Measurements from ENCODE around the gene KSR1.
"Not testable (repeated sequence)": the region's sequence is repeated elsewhere in the genome, so short reads cannot be mapped to it uniquely, and the experiment has no call there.

KSR1 gene

DNA sequence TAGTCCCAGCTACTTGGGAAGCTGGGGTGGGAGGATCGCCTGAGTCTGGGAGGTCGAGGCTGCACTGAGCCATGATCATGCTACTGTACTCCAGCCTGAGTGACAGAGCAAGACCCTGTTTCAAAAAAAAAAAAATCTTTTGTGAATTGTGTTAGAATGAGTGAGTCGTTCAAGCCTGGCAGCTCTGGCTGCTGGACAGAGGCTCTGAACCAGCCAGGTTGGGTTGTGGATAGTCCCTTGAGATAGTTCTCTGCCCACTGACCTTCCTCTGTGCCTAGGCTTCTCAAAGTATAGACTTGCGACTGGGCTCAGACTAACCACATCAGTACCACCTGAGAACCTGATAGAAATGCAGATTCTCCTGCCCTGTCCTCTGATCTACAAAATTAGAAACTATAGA lies 2.2 kb upstream of the KSR1 start:
- no peak for DNase-seq (ENCODE audit: low spot score)

DNA sequence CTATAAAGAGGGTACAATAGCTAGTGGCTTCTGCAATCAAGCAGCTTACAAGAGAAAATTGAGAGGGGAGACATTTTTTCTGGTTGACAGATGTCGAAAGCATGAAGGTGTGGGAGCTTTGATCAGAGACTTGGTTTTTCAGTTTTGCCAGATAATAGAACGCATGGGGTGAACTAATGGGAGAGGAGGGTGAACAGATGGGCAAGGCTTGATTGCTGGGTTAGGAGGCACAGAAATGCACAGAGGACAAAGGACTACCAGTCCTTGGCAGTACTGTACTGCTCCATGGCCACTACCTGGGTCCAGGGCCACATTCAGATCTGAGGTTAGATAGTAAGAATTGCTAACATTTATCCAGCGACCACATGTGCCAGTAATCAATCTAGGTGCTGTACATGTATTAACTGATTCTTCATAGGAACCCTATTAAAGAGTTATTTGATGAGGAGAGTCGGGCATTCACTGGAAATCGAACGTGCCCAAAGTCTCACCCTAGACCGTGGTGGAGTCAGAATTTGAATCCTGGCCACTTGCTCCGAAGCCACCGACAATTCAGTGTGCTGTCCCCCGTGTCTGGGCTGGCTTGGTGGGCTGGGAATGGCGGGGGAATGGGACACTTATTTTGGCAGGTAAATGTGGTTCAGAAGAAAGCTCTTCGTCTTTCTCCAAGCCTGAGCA lies 873 bp upstream of the KSR1 start:
- no peak for DNase-seq (ENCODE audit: low spot score)

DNA sequence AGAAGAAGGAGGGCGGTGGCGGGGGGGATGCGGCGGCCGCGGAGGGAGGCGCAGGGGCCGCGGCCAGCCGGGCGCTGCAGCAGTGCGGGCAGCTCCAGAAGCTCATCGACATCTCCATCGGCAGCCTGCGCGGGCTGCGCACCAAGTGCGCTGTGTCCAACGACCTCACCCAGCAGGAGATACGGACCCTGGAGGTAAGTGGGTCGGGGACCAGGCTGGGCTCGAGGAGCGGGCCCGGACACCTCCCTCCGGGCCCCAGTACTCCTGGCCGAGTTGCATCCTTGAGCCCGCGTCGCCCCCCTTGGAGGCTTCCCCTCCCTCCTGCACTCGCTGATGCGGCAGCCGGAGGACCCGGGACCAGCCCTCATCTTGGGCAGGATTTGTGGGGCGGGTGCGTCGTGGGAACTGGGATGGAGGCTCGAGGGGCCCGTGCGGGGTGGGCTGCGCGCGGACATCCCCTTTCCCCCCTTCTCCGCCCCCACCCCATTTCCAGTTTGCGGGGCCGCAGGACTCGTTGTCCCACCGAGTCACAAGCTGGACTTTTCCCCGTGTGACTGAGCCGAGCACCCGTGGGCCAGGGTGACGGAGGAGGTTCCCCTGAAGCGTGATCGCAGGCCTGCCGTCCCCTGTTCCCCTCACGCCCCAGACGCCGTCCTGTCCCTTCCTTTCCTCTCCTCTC lies 572 bp downstream of the KSR1 start:
- DNase-seq (ENCODE audit: low spot score), result no peak

DNA sequence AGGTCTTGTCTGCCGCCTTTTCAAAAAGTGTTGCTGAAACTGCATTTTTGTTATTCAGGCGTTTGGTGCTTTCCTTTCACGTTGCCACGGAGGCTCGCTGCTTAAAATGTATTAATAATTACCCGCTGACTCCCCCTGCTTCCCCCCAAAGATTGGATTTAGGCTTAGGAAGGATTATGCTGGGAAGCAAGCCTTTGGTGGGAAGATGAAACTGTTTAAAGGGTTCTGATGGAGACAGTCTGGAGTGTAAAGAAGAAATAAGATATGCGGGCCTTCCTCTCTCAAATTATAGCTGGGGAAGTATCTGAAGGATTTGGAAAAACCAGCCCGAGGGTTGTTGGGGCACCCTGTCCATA lies 1.1 kb downstream of the KSR1 start:
- no peak for DNase-seq (ENCODE audit: low spot score)

DNA sequence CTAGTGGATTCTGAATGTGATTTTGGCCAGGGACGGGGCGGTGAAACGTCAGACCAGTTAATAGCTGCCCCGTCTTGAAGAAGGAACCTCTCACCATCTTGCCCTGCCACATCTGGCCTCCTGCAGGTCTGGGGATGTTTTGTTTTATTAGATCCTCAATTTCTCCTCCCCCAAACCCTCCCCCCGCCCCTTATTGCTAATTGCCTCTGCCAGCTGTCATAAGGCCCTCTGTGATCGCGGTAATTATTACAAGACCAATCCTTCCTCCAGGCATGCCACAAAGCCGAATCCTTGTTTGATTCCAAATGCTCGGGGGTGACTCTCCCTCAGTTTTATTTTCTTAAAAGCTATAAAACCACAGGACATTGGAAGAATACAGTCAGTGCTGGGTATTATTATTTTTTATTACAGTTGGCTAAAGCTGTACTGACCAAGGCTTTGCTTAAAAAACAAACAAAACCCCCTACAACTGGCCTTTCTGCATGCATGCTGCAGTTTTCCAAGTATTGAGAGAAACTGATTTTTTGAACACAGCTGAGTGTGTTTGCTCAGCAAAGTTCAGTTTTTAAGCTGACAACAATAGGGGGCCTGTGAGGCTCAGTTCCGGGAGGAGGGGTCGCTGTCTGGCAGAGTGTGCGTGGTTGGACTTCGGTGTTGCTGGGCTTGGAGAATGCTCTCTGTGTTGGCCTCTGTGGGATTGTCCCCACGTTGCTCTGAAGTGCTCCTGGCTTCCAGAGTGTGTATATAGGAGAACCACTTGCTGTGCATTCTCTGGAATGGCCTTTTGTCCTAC lies 1.7 kb downstream of the KSR1 start:
- DNase-seq (ENCODE audit: low spot score), result no peak

GRCh38 chr17:27458524-27458908 lies 2.3 kb downstream of the KSR1 start:
- no peak for DNase-seq (ENCODE audit: low spot score)

GRCh38 chr17:27459433-27459832 lies 3.2 kb downstream of the KSR1 start:
- DNase-seq (ENCODE audit: low spot score), result no peak

- no peak for DNase-seq (ENCODE audit: low spot score)
These were observed 4.0 kb downstream of the KSR1 start for GRCh38 chr17:27460196-27460725.

GRCh38 chr17:27461192-27461859 lies 5.1 kb downstream of the KSR1 start:
- DNase-seq (ENCODE audit: low spot score), result no peak

GRCh38 chr17:27462149-27462548 lies 5.9 kb downstream of the KSR1 start:
- no peak for DNase-seq (ENCODE audit: low spot score)

DNA sequence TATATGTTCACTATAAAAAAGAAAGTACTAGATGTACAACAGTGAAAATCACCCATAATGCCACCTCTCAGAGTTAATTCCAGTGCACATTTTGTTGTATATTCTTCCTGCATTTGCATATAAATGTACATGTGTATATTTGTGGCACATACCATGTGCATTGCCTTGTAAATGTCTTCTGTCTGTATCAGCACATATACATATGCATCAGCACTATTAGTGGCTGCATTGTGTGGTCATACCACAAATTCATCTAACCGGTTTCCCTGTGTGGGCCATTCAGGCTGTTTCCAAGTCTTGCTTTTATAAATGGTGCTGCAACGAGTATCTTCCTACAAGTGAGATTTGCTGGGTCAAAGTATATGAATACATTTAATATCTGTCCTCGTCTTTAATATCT lies 6.5 kb downstream of the KSR1 start:
- DNase-seq (ENCODE audit: low spot score), result no peak

DNA sequence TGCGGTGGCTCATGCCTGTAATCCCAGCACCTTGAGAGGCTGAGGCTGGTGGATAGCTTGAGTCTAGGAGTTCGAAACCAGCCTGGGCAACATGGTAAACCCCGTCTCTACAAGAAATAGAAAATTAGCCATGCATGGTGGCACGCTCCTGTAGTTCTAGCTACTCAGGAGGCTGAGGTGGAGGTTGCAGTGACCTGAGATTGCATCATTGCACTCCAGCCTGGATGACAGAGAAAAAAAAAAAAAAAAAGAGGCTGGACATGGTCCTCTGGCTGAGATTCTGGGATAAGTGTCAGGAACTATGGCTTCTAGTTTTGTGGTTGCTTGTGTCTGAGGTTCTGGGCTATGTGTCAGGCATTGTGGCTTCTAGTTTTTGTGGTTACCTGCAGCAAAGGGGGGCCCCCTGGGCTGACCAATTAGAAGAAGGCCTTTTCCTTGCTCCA lies 7.0 kb downstream of the KSR1 start:
- no peak for DNase-seq (ENCODE audit: low spot score)

GRCh38 chr17:27464019-27464418 lies 7.8 kb downstream of the KSR1 start:
- not testable (repeated sequence) for DNase-seq (ENCODE audit: low spot score)

DNA sequence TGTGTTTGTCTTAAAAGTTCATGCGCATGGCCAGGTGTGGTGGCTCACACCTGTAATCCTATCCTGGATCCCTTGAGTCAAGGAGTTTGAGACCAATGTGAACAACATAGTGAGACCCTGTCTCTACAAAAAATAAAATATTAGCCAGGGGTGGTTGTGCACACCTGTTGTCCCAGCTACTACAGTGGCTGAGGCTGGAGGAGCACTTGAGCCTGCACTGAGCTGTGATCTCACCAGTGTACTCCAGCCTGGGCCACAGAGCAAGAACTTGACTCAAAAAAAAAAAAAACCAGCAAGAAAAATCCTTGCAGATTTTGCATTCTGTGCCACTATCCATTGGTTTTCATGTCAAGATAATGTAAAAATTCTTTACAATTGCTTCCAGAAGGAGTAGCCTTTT lies 8.2 kb downstream of the KSR1 start:
- no peak for DNase-seq (ENCODE audit: low spot score)

- not testable (repeated sequence) for DNase-seq (ENCODE audit: low spot score)
These were observed 9.6 kb downstream of the KSR1 start for GRCh38 chr17:27465875-27466274.

DNA sequence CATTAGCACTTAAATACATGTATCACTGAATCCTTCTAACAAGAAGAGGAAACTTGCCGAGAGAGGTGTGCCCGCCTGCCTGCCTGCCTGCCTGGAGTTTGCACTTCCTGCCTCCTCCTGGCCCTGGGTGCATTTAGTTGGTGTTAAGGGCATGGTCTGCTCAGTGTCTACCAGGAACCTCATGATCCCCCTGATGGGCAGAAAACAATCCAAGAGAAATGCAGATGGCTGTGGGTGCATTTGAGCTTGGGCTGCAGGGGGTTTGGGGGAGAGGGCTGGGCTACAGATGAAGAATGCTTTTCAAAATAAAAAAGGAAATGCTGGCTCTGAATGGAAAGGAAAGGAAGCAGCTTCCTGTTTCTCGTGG lies 10.1 kb downstream of the KSR1 start:
- DNase-seq (ENCODE audit: low spot score), result no peak

- no peak for DNase-seq (ENCODE audit: low spot score)
These were observed 10.6 kb downstream of the KSR1 start for GRCh38 chr17:27466743-27467375.

GRCh38 chr17:27469256-27469655 lies 13.0 kb downstream of the KSR1 start:
- no peak for DNase-seq (ENCODE audit: low spot score)

- DNase-seq (ENCODE audit: low spot score), result no peak
These were observed 15.3 kb downstream of the KSR1 start for GRCh38 chr17:27471321-27472269.

GRCh38 chr17:27473190-27473747 lies 17.0 kb downstream of the KSR1 start:
- DNase-seq (ENCODE audit: low spot score), result no peak
